Embryonic facial prominence (tissue), 1 donor: ENCODE data around the gene HSD17B2.
"Not testable (repeated sequence)": the region's sequence is repeated elsewhere in the genome, so short reads cannot be mapped to it uniquely, and the experiment has no call there.

ENCODE experiments used
- DNase-seq: peaks from one replicate; pipeline ENCODE4 v3.0.0-alpha.2; 2016; ENCODE audit errors: extremely low spot score

The HSD17B2 gene

GRCh38 chr16:82081264-82081663 lies 46.2 kb downstream of the HSD17B2 start:
- DNase-seq: no peak

GRCh38 chr16:82082097-82082496 lies 47.0 kb downstream of the HSD17B2 start:
- DNase-seq: no peak

DNA sequence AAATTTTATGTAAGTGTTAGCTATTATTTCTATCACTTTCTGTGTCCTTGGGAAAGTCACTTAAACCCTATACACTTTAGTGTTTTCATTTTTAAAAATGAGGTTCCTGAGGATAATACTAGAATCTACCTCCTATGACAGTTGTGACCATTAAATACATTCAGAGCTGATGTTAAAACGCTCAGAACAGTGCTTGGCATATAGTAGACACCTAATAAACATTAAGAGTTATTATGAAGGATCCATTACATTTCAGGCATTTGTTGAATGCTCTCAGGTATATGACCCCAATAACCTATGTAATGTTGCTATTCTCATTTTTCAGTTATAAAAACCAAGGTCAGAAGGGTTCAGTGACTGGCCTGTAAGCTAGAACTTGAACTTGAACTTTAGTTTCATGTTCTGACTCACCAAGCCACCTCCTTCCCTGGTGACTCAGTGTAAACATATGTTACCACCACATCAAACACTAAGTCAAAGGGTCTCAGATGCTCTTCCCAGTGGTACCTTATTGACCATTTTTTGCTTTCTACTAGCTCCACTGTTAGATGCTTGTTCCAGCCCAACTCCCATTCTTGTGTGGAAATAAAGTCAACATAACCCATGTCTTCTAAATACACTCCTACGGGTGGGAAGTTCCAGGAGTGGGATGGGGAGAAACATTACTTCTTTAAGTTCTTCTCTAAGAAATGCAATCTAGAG lies 47.6 kb downstream of the HSD17B2 start:
- DNase-seq: no peak

- DNase-seq: no peak
Observed at GRCh38 chr16:82083710-82084353, 48.8 kb downstream of the HSD17B2 start.

GRCh38 chr16:82085011-82085779 lies 50.1 kb downstream of the HSD17B2 start:
- DNase-seq: no peak

- DNase-seq: no peak
Observed at GRCh38 chr16:82088483-82088882, 53.4 kb downstream of the HSD17B2 start.

DNA sequence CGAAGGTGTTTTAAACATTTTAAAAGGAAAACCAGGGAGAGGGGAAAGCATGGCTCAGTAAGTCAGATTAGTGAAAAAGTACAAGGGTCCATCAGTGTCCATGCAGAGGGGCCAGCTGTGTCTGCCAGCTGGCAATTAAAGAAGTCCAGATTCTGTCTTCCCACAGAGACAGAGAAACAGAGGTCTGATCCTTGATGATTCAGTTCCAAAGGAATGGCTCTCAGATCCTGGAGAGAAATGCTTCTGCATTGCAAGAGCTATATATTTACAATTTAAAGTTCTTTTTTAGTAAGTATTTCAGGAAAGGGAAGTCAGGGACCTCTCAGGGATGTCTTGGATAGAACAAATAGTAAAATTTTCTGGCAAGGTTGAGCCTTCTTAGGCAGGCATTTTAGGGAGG lies 56.2 kb downstream of the HSD17B2 start:
- DNase-seq: no peak

- no peak for DNase-seq
Observed at GRCh38 chr16:82092711-82093110, 57.7 kb downstream of the HSD17B2 start.

DNA sequence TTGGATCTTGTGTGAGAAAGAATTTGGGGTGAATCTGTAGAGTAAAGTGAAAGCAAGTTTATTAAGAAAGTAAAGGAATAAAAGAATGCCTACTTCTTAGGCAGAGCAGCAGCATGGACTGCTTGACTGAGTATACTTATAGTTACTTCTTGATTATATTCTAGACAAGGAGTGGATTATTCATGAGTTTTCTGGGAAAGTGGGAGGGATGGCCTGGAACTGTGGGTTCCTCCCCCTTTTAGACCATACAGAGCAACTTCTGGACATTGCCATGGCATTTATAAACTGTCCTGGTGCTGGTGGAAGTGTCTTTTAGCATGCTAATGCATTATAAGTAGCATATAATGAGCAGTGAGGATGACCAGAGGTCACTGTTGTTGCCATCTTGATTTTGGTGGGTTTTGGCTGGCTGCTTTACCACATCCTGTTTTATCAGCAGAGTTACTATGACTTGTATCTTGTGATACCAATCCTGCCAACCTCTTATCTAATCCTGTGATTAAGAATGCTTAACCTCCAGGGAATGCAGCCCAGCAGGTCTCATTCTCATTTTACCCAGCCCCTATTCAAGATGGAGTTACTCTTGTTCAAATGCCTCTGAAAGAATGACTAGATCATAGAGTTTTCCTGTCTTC lies 58.7 kb downstream of the HSD17B2 start:
- no peak for DNase-seq

- DNase-seq: no peak
Observed at GRCh38 chr16:82094942-82095540, 60.0 kb downstream of the HSD17B2 start.

- no peak for DNase-seq
Observed at GRCh38 chr16:82096641-82097040, 61.6 kb downstream of the HSD17B2 start.

GRCh38 chr16:82105107-82105506 lies 70.1 kb downstream of the HSD17B2 start:
- DNase-seq: no peak

DNA sequence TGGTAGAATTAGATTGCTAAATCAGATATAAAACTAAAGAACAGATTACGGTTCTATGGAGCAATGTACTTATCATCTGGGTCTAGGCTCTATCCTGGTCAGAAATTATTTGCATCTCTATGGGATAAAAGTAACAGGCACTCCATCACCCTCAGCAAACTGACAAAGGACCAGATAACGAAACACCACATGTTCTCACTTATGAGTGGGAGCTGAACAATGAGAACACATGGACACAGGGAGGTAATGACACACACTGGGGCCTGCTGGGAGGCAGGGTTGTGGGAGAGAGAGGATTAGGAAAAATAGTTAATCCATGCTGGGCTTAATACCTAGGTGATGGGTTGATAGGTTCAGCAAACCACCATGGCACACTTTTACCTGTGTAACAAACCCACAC lies 73.0 kb downstream of the HSD17B2 start:
- no peak for DNase-seq

DNA sequence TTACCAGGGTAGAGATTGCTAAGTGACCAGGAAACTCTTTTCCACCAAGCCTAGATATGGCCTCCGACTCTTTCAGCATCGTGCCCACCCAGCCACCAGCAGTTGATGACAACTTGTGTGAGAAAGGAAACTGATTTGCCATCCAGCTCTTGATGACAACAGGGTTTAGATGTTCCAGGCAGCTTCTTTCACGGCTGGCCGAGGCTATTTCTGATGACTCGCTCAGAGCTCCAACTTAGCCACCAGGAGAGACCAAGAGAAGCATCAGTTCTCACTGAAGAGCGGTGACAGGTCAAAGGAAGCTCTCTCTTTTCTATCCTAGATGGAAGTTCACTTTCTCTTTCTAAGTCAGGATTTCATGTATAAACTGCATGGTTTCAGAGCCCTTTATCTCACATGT lies 73.7 kb downstream of the HSD17B2 start:
- no peak for DNase-seq

DNA sequence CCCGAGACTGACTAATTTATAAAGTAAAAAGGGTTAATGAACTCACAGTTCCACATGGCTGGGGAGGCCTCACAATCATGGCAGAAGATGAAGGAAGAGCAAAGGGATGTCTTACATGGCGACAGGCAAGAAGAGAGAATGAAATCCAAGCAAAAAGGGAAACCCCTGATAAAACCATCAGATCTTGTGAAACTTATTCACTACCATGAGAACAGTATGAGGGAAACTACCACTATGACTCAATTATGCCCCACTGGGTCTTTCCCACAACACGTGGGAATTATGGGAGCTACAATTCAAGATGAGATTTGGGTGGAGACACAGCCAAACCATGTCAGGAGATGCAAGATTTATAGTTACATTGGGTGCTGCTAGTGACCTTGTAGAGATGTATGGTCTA lies 74.2 kb downstream of the HSD17B2 start:
- not testable (repeated sequence) for DNase-seq

DNA sequence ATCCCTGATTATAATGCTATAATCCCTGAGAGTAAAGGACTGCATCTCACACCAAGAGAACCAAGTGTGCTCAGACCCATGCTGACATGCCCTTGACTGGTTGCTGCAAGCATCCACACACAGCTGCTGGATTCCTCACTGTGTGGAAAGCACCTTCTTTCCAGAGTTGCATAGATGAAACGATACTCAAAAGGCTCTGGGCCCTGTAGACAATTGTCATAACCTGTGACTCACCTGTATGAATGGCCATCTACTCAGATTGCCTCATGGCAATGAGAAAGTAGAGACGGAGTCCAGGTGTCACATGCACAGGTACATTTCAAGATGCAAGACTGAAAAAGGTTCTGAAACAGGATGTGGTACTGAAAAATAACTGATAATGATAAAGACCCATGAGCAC lies 76.9 kb downstream of the HSD17B2 start:
- DNase-seq: no peak

DNA sequence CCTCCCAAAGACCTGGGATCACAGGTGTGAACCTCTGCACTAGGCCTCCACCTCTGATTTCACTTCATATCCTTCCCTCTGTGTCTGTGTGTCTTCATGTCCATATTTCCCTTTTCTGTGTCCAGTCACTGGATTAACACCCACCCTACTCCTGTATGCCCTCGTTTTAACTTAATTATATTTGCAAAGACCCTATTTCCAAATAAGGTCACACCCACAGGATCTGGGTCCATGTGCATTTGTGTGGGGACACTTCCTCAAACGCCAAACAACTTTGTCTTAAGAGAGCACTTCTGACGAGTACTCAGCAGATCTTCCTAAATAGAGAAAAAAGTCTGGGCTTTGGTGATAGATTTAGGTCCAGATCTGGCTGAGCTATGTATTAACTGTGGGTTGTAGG lies 78.7 kb downstream of the HSD17B2 start:
- no peak for DNase-seq

- no peak for DNase-seq
Observed at GRCh38 chr16:82116535-82116934, 81.5 kb downstream of the HSD17B2 start.

GRCh38 chr16:82118749-82119148 lies 83.7 kb downstream of the HSD17B2 start:
- DNase-seq: no peak

DNA sequence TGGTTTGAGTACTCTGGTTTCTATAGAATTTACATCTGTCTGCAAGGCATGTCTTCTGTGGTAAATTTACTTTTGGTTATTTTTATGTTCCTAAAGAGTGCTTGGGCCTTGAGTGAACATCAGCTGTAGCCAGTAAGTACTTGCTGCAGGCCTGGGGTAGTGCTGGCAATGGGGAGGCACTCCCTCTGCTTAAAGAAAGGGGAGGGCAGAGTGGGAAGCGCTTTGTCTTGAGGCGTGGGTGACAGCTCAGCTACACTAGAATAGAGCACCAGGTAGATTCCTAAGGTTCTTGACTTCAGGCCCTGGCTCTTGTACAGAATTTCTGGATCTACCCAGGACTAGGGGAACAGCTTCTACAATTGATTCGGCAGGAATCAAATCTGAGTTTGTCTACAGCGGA lies 84.4 kb downstream of the HSD17B2 start:
- DNase-seq: no peak

- no peak for DNase-seq
Observed at GRCh38 chr16:82124651-82125050, 89.6 kb downstream of the HSD17B2 start.

DNA sequence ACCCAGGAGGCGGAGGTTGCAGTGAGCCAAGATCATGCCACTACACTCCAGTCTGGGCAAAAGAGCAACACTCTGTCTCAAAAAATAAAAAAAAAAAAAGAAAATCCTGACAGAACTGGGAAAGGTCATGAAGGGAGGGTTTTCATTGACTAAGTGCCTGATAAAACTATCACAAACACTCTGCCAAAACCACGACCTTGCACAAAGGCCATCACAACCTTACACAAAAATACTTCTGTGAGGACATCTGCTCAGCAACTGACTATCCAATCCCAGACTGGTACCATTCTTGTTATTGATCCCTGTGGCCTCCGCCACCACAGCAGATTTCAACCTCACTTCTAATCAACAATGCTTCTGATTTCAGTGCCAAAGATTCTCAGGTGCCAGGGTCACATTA lies 94.8 kb downstream of the HSD17B2 start:
- no peak for DNase-seq
